HCT116 (cell line): ENCODE results near the gene SLC44A1. TPM values are rescaled to one million over a fixed set of nuclear protein-coding genes. Genes with fewer than 3 reads are reported as not detected.

Experiments used
- ATAC-seq: fragments of 200-7000 bp; cut with Tn5 transposase; 2 replicates; pipeline ENCODE4 v1.9.1; 2020; ENCODE audit warnings: mild to moderate bottlenecking, moderate library complexity
- BruUV-seq: library from RNA; stranded (reverse); fragments of 400-500 nt; replicated peaks from 2 replicates; lab custom pipeline; 2021; lab: Mats Ljungman, UMichigan
- CTCF ChIA-PET: fragments of 300-600 bp; sonication (Branson Sonifier 250); formaldehyde crosslinking; loops from one replicate; lab custom pipeline; 2021; ENCODE audit warnings: antibody characterized with exemption; lab: Charles Lee
- POLR2A ChIA-PET: fragments of 300-600, 350-600 bp; sonication (Branson Sonifier 250); formaldehyde crosslinking; loops from one replicate; lab custom pipeline; 2021; ENCODE audit warnings: antibody characterized with exemption; lab: Charles Lee
- RAD21 ChIA-PET, 2 experiments: fragments of 300-600 bp; sonication (Branson Sonifier 250); formaldehyde crosslinking; loops; one replicate each; lab custom pipeline; 2023; ENCODE audit warnings: low total read pairs in 2 of 2; ENCODE audit not compliant: uncharacterized antibody in 2 of 2, unreplicated experiment in 2 of 2, low non-redundant PET in 1 of 2; lab: Charles Lee
- DNase-seq: peaks from one replicate; pipeline ENCODE4 v3.0.0-alpha.2; 2010; ENCODE audit warnings: low read depth, low spot score
- H2AFZ ChIP-seq: fragments of 200-600 bp; shearing (Covaris generic), sonication (generic); 2 replicates; pipeline ENCODE4 v1.6.1; 2017; ENCODE audit warnings: low read depth, mixed run types, mixed read lengths, antibody characterized with exemption, low read length; ENCODE audit not compliant: poor library complexity, severe bottlenecking
- H3K27ac ChIP-seq: 2 replicates; pipeline ENCODE4 v1.5.1; 2012; ENCODE audit warnings: low read depth, low read length
- H3K27me3 ChIP-seq: fragments of 200-600 bp; sonication (generic); 2 replicates; pipeline ENCODE4 v1.6.1; 2016; ENCODE audit warnings: mixed run types, low read length, mixed read lengths; ENCODE audit not compliant: insufficient read depth
- H3K36me3 ChIP-seq, 2 experiments: fragments of 200-500 bp in 1 of 2; fragments of 200-600 bp in 1 of 2; sonication (Bioruptor generic) in 1 of 2; sonication (generic) in 1 of 2; 2 replicates each; pipeline versions ENCODE4 v1.5.1 to v1.6.1; 2014 to 2016; ENCODE audit warnings: low read length in 2 of 2, inconsistent platforms in 1 of 2, mixed read lengths in 1 of 2, mixed run types in 1 of 2; ENCODE audit not compliant: insufficient read depth in 2 of 2, control insufficient read depth in 1 of 2
- H3K4me1 ChIP-seq, 2 experiments: fragments of 200-600 bp in 1 of 2; sonication (generic) in 1 of 2; 2 replicates each; pipeline versions ENCODE4 v1.5.1 to v1.6.1; 2012 to 2017; ENCODE audit warnings: low read length in 2 of 2, inconsistent platforms in 1 of 2, mild to moderate bottlenecking in 1 of 2, mixed read lengths in 1 of 2, mixed run types in 1 of 2, moderate library complexity in 1 of 2; ENCODE audit not compliant: insufficient read depth in 2 of 2, control insufficient read depth in 1 of 2
- H3K4me2 ChIP-seq: fragments of 200-600 bp; sonication (generic); 2 replicates; pipeline ENCODE4 v1.6.1; 2017; ENCODE audit warnings: mixed run types, low read length, mixed read lengths
- H3K4me3 ChIP-seq, 2 experiments: fragments of 200-600 bp in 1 of 2; sonication (generic) in 1 of 2; replicated peaks in 1 of 2; 2 replicates each; pipeline ENCODE4 v1.5.1; 2011 to 2016; ENCODE audit warnings: low read length in 2 of 2, control low read depth in 1 of 2, low read depth in 1 of 2, mild to moderate bottlenecking in 1 of 2, mixed read lengths in 1 of 2, mixed run types in 1 of 2
- H3K79me2 ChIP-seq: fragments of 200-600 bp; sonication (generic); 2 replicates; pipeline ENCODE4 v1.6.1; 2017; ENCODE audit warnings: mild to moderate bottlenecking, mixed run types, low read length, moderate library complexity, mixed read lengths; ENCODE audit not compliant: insufficient read depth
- H3K9ac ChIP-seq: fragments of 200-600 bp; sonication (generic); 2 replicates; pipeline ENCODE4 v1.6.1; 2016; ENCODE audit warnings: low read length, mixed read lengths
- H3K9me2 ChIP-seq: fragments of 200-600 bp; sonication (generic), shearing (Covaris generic); 2 replicates; pipeline ENCODE4 v1.6.1; 2017; ENCODE audit warnings: mixed run types, mild to moderate bottlenecking, moderate library complexity; ENCODE audit not compliant: insufficient read depth
- H3K9me3 ChIP-seq, 2 experiments: fragments of 200-500 bp in 1 of 2; fragments of 200-600 bp in 1 of 2; sonication (Bioruptor generic) in 1 of 2; sonication (generic) in 1 of 2; 2 replicates each; pipeline ENCODE4 v1.6.1; 2014 to 2017; ENCODE audit warnings: low read length in 2 of 2, mixed read lengths in 2 of 2, inconsistent platforms in 1 of 2, low read depth in 1 of 2, mild to moderate bottlenecking in 1 of 2, mixed run types in 1 of 2, moderate library complexity in 1 of 2; ENCODE audit not compliant: control insufficient read depth in 1 of 2, insufficient read depth in 1 of 2
- H4K20me1 ChIP-seq: fragments of 200-600 bp; sonication (generic), shearing (Covaris generic); 2 replicates; pipeline ENCODE4 v1.6.1; 2017; ENCODE audit warnings: mixed run types, mild to moderate bottlenecking, moderate library complexity; ENCODE audit not compliant: insufficient read depth
- ELF1 ChIP-seq: IDR thresholded peaks from 2 replicates; pipeline ENCODE4 v1.6.1; 2012; ENCODE audit warnings: low read depth, borderline replicate concordance
- JUND ChIP-seq: IDR thresholded peaks from 2 replicates; pipeline ENCODE4 v1.6.1; 2012
- RAD21 ChIP-seq: IDR thresholded peaks from 2 replicates; pipeline ENCODE4 v1.6.1; 2012; ENCODE audit warnings: low read depth, mild to moderate bottlenecking
- SP1 ChIP-seq: IDR thresholded peaks from 2 replicates; pipeline ENCODE4 v1.6.1; 2012; ENCODE audit warnings: low read depth
- SRF ChIP-seq: IDR thresholded peaks from 2 replicates; pipeline ENCODE4 v1.6.1; 2012; ENCODE audit warnings: low read depth
- TCF7L2 ChIP-seq: IDR thresholded peaks from 2 replicates; pipeline ENCODE4 v1.7.0; 2011; ENCODE audit warnings: borderline replicate concordance, inconsistent platforms; ENCODE audit not compliant: insufficient read depth, insufficient read length; ENCODE audit errors: extremely low read depth
- YY1 ChIP-seq: IDR thresholded peaks from 2 replicates; pipeline ENCODE4 v1.6.1; 2011; ENCODE audit warnings: low read length, low read depth, moderate library complexity, mild to moderate bottlenecking; ENCODE audit not compliant: insufficient replicate concordance; ENCODE audit errors: extremely low read depth
- intact Hi-C: fragments of 100-400 bp; cut with micrococcal nuclease; formaldehyde crosslinking; loops from 2 replicates; pipeline ENCODE4 v1.10.0; 2022
- total RNA-seq: library from RNA; stranded (reverse); gene quantifications from one replicate; pipeline ENCODE4 v1.2.1, GENCODE V29; 2021; ENCODE audit not compliant: unreplicated experiment
- TF ChIP-seq, protein P1 (sequence below): IDR thresholded peaks from 2 replicates; pipeline ENCODE4 v1.6.1; 2012; ENCODE audit warnings: low read depth

The SLC44A1 gene
- total RNA-seq, 1 experiment from 2014 or later = 44.1 TPM

DNA sequence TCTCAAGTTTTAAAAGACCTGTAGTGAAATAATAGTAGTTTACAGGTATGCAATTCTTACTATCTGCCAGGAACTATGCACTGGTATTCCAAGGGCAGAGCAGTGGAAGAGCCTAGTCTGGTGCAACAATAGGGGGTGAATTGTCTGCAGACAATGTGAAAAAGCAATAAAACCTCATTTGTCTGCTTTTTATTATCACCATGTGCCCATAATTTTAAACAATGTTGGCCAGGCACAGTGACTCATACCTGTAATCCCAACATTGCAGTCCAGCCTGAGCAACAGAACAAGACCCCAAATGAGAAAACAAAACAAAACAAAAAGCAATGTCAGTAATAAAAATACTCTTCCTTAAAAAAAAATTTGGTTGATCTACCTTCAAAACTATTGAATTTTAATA lies 12.2 kb upstream of the SLC44A1 start:
- intact Hi-C loops = no loop called here

More for the DNA sequence above, 12.2 kb upstream of the SLC44A1 start:
- H3K36me3 ChIP-seq = no peaks in the 10 kb centered on the region
- H3K9ac ChIP-seq = no peak overlapping the region
- ChIA-PET RAD21 (no interaction called here), POLR2A (no interaction called here), CTCF (no interaction called here)
- no peaks in the 10 kb centered on the region for H3K4me1 ChIP-seq
- H2AFZ ChIP-seq = no peak overlapping the region
- H4K20me1 ChIP-seq = no peaks in the 10 kb centered on the region
- DNase-seq (no peak), ATAC-seq (no peak)
- no peak overlapping the region for H3K27ac ChIP-seq
- no peaks in the 10 kb centered on the region for H3K27me3 ChIP-seq
- H3K9me3 ChIP-seq = no peaks in the 10 kb centered on the region
- TF ChIP-seq, protein P1, sequence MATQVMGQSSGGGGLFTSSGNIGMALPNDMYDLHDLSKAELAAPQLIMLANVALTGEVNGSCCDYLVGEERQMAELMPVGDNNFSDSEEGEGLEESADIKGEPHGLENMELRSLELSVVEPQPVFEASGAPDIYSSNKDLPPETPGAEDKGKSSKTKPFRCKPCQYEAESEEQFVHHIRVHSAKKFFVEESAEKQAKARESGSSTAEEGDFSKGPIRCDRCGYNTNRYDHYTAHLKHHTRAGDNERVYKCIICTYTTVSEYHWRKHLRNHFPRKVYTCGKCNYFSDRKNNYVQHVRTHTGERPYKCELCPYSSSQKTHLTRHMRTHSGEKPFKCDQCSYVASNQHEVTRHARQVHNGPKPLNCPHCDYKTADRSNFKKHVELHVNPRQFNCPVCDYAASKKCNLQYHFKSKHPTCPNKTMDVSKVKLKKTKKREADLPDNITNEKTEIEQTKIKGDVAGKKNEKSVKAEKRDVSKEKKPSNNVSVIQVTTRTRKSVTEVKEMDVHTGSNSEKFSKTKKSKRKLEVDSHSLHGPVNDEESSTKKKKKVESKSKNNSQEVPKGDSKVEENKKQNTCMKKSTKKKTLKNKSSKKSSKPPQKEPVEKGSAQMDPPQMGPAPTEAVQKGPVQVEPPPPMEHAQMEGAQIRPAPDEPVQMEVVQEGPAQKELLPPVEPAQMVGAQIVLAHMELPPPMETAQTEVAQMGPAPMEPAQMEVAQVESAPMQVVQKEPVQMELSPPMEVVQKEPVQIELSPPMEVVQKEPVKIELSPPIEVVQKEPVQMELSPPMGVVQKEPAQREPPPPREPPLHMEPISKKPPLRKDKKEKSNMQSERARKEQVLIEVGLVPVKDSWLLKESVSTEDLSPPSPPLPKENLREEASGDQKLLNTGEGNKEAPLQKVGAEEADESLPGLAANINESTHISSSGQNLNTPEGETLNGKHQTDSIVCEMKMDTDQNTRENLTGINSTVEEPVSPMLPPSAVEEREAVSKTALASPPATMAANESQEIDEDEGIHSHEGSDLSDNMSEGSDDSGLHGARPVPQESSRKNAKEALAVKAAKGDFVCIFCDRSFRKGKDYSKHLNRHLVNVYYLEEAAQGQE = no peak
- TF ChIP-seq JUND (no peak), SRF (no peak), SP1 (no peak), RAD21 (no peak), TCF7L2 (no peak), YY1 (no peak), ELF1 (no peak)
- no peak overlapping the region for H3K4me3 ChIP-seq
- no peak overlapping the region for H3K4me2 ChIP-seq
- no peaks in the 10 kb centered on the region for H3K9me2 ChIP-seq
- H3K79me2 ChIP-seq = no peaks in the 10 kb centered on the region
- BruUV-seq = no TSS peak
